Smooth muscle cell (in vitro differentiated cells): ENCODE results near the gene TBC1D22A. TPM values are rescaled to one million over a fixed set of nuclear protein-coding genes. Genes with fewer than 3 reads are reported as not detected.

Experiments
- DNase-seq: peaks from one replicate; lab custom pipeline; 2025; ENCODE audit not compliant: unreplicated experiment; lab: John Stamatoyannopoulos, UW
- H2AFZ ChIP-seq: fragments of 200-600 bp; sonication (generic); 2 replicates; pipeline ENCODE4 v1.6.0; 2016; ENCODE audit warnings: antibody characterized with exemption, low read depth, mild to moderate bottlenecking
- H3F3A ChIP-seq: fragments of 200-600 bp; sonication (generic); 2 replicates; pipeline ENCODE4 v1.6.0; 2017; ENCODE audit warnings: antibody characterized with exemption, low read depth
- H3K27ac ChIP-seq: fragments of 200-600 bp; sonication (generic); 2 replicates; pipeline ENCODE4 v1.5.1; 2016; ENCODE audit warnings: low read depth, mild to moderate bottlenecking
- H3K27me3 ChIP-seq: fragments of 200-600 bp; sonication (generic); 2 replicates; pipeline ENCODE4 v1.6.1; 2016; ENCODE audit warnings: low read depth, mild to moderate bottlenecking
- H3K36me3 ChIP-seq: fragments of 200-600 bp; sonication (generic); 2 replicates; pipeline ENCODE4 v1.5.1; 2016; ENCODE audit warnings: low read depth
- H3K4me1 ChIP-seq: fragments of 200-600 bp; sonication (generic); 2 replicates; pipeline ENCODE4 v1.5.1; 2016; ENCODE audit warnings: low read depth
- H3K4me2 ChIP-seq: fragments of 200-600 bp; sonication (generic); 2 replicates; pipeline ENCODE4 v1.6.0; 2016; ENCODE audit warnings: mild to moderate bottlenecking
- H3K4me3 ChIP-seq: fragments of 200-600 bp; sonication (generic); 2 replicates; pipeline ENCODE4 v1.5.1; 2016; ENCODE audit warnings: mild to moderate bottlenecking
- H3K79me2 ChIP-seq: fragments of 200-600 bp; sonication (generic); 2 replicates; pipeline ENCODE4 v1.6.0; 2016; ENCODE audit warnings: low read depth, mild to moderate bottlenecking
- H3K9ac ChIP-seq: fragments of 200-600 bp; sonication (generic); 2 replicates; pipeline ENCODE4 v1.6.0; 2016; ENCODE audit warnings: low read depth
- H3K9me3 ChIP-seq: fragments of 200-600 bp; sonication (generic); replicated peaks from 2 replicates; pipeline ENCODE4 v1.5.1; 2016; ENCODE audit warnings: low read depth
- H4K20me1 ChIP-seq: fragments of 200-600 bp; sonication (generic); 2 replicates; pipeline ENCODE4 v1.6.0; 2016; ENCODE audit warnings: low read depth
- CTCF ChIP-seq: fragments of 200-600 bp; sonication (generic); IDR thresholded peaks from 2 replicates; pipeline ENCODE4 v1.5.1; 2017; ENCODE audit warnings: borderline replicate concordance, mild to moderate bottlenecking, antibody characterized with exemption; ENCODE audit not compliant: insufficient read depth, poor library complexity, severe bottlenecking
- WGBS: methylation state at CpG from one replicate; pipeline ENCODE4 v1.1.7; 2016; ENCODE audit warnings: low lambda C conversion rate; 5-methylcytosine and 5-hydroxymethylcytosine counted together
- polyA plus RNA-seq: library from polyadenylated mRNA; unstranded; fragments of >200 nt; fragmentation: Nextera tagmentation; extraction: Ambion mirVana; gene quantifications from 2 replicates; pipeline ENCODE4 v1.2.1, GENCODE V29; 2016
- total RNA-seq: library from RNA; depleted of rRNA; stranded (reverse); fragments of >200 nt; gene quantifications from 2 replicates; pipeline ENCODE4 v1.2.3, GENCODE V29; 2014

The TBC1D22A gene
- total and polyA plus RNA-seq, 2 experiments from 2014 or later: 12.5 to 14.4 TPM

GRCh38 chr22:47208630-47209029 lies 446.2 kb downstream of the TBC1D22A start:
- Histone ChIP-seq H3K27ac (no peak overlapping the region), H3K36me3 (no peaks in the 10 kb centered on the region), H3K4me3 (no peak overlapping the region), H2AFZ (no peak overlapping the region), H3K9ac (no peak overlapping the region), H3K9me3 (no peaks in the 10 kb centered on the region), H4K20me1 (no peaks in the 10 kb centered on the region), H3K79me2 (no peaks in the 10 kb centered on the region), H3K4me2 (no peak overlapping the region), H3K4me1 (no peaks in the 10 kb centered on the region), H3K27me3 (no peaks in the 10 kb centered on the region), H3F3A (no peaks in the 10 kb centered on the region)
- no peak for TF ChIP-seq CTCF
- no peak for DNase-seq
- 91% methylated on average over 14 of the region's 14 CpGs for WGBS

GRCh38 chr22:47209040-47209514 lies 446.6 kb downstream of the TBC1D22A start:
- Histone ChIP-seq H3K27ac (no peak overlapping the region), H3K4me2 (no peak overlapping the region), H3K9ac (no peak overlapping the region), H3K36me3 (no peaks in the 10 kb centered on the region), H3K4me1 (no peaks in the 10 kb centered on the region), H3K4me3 (no peak overlapping the region), H4K20me1 (no peaks in the 10 kb centered on the region), H3K27me3 (no peaks in the 10 kb centered on the region), H3F3A (no peaks in the 10 kb centered on the region), H2AFZ (no peak overlapping the region), H3K9me3 (no peaks in the 10 kb centered on the region), H3K79me2 (no peaks in the 10 kb centered on the region)
- WGBS: 82% methylated on average over 11 of the region's 12 CpGs
- TF ChIP-seq CTCF: no peak
- DNase-seq: no peak

GRCh38 chr22:47209547-47210023 lies 447.1 kb downstream of the TBC1D22A start:
- H4K20me1 ChIP-seq: no peaks in the 10 kb centered on the region
- no peak overlapping the region for H2AFZ ChIP-seq
- DNase-seq: no peak
- H3K9ac ChIP-seq: no peak overlapping the region
- WGBS: 92% methylated on average over 10 of the region's 13 CpGs
- no peak for TF ChIP-seq CTCF
- no peak overlapping the region for H3K27ac ChIP-seq
- no peak overlapping the region for H3K4me2 ChIP-seq
- no peak overlapping the region for H3K4me3 ChIP-seq
- no peaks in the 10 kb centered on the region for H3K9me3 ChIP-seq
- H3F3A ChIP-seq: no peaks in the 10 kb centered on the region
- no peaks in the 10 kb centered on the region for H3K36me3 ChIP-seq
- no peaks in the 10 kb centered on the region for H3K79me2 ChIP-seq
- no peaks in the 10 kb centered on the region for H3K4me1 ChIP-seq
- no peaks in the 10 kb centered on the region for H3K27me3 ChIP-seq

- 94% methylated on average over 19 of the region's 19 CpGs for WGBS
- no peaks in the 10 kb centered on the region for H3F3A ChIP-seq
- TF ChIP-seq CTCF: no peak
- H3K4me1 ChIP-seq: no peaks in the 10 kb centered on the region
- no peaks in the 10 kb centered on the region for H3K27me3 ChIP-seq
- no peak overlapping the region for H3K27ac ChIP-seq
- no peak overlapping the region for H3K4me3 ChIP-seq
- H3K4me2 ChIP-seq: no peak overlapping the region
- H2AFZ ChIP-seq: no peak overlapping the region
- no peaks in the 10 kb centered on the region for H4K20me1 ChIP-seq
- DNase-seq: no peak
- no peak overlapping the region for H3K9ac ChIP-seq
- no peaks in the 10 kb centered on the region for H3K79me2 ChIP-seq
- H3K9me3 ChIP-seq: no peaks in the 10 kb centered on the region
- no peaks in the 10 kb centered on the region for H3K36me3 ChIP-seq
Measured at GRCh38 chr22:47210112-47210657, 447.7 kb downstream of the TBC1D22A start.
